GM18907 (cell line): Measurements from ENCODE around the gene HHIPL2.

Source experiments
- ATAC-seq: cut with Tn5 transposase; IDR thresholded peaks from one replicate; pipeline ENCODE4 v1.9.1; 2021; ENCODE audit warnings: mild to moderate bottlenecking, moderate library complexity; ENCODE audit not compliant: unreplicated experiment

HHIPL2 gene

DNA sequence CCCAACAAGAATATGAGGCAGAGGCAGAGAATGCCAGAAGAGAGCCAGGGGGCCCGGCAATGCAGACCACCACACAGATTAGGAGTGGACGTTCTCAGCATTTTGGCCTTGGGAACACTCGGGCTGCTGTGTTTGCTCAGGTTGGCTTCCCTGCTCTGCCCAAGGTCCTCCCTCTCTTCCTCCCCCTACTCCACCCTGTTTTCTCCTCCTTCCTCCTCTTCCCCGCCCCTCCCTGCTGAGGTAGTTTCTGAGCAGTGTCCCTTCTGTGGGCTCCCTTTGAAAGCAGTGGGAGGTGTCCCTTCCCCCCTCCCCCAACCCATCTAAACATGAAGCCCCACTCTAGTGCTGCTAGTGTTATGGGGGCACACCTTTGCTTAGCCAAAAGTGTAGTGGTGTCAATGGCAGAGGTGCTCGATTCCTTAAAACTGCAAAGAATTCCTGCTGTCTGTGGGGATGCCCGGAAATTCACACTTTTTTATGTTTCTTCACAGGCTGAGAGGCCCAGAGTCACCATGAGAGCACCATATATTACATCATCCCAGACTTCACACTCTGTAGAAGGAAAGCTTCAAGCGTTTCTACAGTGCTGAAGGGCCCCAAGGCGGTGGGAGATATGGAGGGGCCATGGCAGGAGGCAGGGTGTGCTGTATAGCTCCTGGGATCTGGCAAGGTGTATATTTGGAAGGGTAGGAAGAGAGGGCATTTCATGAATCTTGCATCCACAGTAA lies at the start of gene HHIPL2:
HHIPL2 (minus strand) TSS at position 161 of the 728 bp plus-strand sequence; CDS start at position 101, 60 bp downstream.
- ATAC-seq: no peak

DNA sequence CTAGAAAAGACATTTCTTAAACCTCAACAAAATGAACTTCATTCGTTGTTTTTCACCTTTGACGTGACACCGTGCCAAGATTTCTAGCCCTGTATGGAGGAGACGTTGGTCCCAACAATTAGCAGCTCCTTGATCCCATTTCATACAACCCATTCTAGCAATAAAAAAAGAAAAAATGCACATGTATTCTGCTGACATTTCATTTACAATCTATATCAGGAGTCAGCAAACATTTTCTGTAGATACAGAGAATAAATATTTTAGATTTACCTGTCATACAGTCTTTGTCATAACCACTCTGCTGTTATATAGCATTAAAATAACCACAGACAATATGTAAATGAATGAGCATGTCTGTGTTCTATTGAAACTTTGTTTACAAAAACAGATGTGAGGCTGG lies 48.8 kb upstream of the HHIPL2 start:
- ATAC-seq: no peak

DNA sequence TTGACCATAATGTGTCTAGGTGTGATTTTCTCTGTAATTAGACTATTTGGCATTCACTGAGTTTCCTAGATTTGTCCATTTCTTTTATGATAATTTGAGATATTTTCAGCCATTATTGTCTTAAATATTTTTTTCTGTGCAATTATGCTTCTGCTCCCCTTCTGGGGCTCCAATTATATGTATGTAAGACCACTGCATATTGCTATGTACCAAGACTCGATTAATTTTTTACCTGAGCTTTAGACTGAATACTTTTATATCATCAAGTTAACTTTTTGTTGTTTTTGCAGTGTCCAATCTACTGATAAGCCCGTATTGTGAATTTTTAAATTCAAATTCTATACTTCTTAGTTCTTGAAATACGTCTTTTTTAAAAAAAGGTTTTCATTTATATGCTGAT lies 46.9 kb upstream of the HHIPL2 start:
- no peak for ATAC-seq

DNA sequence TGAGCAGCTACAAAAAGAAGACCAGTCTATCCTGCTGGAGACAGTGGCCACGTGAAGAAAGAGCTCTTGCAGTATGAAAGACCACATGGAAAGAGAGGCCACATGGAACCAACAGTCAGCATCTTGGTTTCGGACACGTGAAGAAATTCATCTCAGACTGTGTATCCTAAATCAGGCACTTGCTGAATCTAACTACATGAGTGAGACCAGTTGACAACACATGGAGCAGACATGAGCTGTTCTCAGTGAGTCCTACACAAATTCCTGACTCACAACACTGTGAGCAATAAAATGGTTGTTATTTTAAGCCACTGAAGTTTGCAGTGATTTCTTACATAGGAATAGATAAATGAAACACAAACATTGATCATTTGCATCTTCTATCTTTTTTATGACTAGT lies 44.3 kb upstream of the HHIPL2 start:
- ATAC-seq: no peak

DNA sequence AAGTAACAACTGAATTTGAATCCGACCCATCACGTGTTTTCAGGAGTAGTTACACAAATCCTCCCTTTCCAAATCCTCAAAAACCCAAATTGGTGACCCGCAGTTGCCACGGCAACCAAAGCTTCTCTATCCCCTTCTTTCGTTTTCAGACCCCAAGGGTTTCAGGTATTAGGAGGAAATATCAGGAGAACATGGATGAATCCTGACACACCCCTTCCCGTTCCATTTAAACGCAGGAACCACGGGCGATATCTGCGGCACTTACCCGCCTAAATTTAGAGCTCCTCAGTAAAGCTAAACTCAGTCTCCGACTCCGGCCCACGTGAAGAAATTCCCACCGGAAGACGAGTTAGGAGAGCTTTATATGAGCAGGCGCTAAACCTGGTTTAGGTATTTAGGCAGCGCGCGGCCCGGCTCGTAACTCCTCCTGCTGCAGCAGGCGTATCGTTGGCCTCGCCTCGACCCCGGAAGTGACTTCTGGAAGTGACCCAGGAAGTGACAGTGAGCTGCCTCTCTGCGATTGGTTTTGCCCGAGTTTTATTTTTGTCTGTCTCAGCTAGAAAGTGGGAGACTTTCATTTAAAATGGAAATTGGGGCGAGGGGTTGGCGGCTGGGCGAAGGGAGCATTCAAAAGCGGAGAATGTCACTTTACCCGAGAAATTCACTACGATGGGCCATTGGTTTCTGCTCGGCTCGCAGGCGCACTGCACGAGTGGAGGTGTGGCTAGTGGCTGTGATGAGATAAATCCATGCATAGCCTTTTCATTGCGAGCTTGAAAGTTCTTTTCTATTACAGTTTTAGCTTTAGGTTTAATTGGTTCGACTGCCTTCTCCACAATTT lies 41.8 kb upstream of the HHIPL2 start, which contains the start of gene TAF1A:
TAF1A (minus strand) TSS at position 472 of the 841 bp plus-strand sequence.
- ATAC-seq: peak; percentile 99

DNA sequence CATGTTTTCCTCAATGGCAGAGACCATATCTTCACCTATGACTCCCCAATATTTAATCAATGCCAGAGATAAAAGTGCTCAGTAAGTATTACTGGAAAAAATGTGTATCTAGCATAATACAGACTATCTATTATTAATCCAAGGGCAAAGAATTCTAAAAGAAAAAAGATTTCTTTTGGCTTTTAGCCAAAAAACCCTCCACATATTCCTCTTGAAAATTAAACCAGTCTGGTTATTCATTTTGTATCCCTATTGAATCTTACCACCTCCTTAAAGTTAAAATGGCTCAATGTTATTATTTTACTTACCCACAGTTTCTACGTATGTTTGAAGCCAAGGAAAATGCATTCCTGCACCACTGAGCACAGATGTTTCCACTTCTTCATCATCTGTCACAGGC lies 40.2 kb upstream of the HHIPL2 start:
- ATAC-seq: no peak

DNA sequence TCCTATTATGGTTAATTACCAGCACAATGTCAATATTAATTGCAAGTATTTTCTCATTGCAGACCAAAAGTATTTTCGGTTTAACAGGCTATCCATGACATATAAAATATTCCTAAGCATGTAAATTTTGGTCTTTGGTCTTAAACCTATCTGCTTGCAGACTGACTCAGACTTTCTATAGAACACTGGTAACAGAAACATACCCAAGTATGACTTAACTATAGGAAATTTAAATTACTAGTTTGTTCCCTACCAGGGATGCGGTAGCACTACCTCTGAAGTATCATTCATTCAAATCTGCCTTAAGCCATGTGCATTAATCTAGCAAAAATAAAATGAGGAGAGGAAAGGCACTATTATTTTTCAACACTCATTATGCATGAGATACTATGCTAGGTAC lies 38.9 kb upstream of the HHIPL2 start:
- no peak for ATAC-seq

DNA sequence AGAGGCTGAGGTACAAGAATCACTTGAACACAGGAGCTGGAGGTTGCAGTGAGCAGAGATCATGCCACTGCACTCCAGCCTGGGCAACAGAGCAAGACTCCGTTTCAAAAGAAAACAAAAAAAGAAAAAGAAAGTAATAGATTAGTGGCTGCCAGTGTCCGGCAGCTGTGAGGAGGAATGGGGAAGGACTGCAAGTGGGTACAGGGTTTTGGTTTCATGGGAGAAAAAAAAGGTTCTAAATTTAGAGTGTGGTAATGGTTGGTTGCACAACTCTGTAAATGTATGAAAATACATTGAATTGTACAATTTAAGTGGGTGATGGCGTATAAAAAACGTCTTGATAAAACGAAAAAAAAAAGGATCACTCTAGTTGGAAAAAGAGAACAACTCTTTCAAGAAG lies 35.2 kb upstream of the HHIPL2 start:
- peak; percentile 91 for ATAC-seq

DNA sequence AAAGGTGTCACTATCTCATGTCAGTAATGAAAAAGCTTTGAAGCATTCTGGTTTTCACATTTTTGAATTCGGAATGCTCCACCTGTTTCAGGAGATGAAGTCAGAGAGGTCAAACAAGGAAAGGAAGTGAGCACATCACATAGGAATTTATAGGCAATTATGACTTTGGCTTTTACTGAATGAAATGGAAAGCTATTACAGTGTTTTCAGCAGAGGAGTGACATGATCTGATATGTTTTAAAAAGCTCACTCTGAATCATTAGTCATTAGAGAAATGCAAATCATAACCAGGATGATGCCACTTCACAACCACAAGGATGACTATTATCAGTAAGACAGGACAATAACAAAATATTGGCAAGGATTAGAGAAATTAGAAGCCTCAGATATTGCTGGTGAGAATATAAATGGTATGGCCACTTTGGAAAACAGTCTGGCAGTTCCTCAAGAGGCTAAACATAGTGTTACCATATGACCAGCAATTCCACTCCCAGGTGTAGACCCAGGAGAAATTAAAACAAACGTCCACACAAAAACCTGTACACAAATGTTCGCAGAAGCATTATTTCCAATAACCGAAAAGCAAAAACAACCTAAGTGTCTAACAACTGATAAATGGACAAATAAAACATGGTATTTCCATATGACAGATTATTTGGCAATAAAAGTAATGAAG lies 34.3 kb upstream of the HHIPL2 start:
- ATAC-seq: peak; percentile 67

DNA sequence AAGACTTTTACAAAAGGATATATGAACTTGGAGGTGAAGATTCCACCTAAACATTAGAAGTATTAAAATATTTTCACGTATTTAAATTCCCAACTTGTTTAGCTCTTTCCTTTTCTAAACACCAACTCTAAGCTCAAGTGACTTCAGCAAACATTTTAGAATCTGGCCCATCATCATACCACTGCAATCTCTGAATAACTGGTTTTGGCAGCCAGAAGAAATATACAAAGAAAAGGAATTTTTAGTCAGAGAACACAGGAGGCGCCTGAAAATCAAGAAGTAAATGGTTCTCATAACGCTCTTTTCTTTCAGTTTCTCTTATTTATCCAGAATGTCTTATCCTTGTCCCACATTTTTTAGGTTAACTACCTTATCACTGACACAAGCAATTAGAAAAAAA lies 31.4 kb upstream of the HHIPL2 start:
- no peak for ATAC-seq

DNA sequence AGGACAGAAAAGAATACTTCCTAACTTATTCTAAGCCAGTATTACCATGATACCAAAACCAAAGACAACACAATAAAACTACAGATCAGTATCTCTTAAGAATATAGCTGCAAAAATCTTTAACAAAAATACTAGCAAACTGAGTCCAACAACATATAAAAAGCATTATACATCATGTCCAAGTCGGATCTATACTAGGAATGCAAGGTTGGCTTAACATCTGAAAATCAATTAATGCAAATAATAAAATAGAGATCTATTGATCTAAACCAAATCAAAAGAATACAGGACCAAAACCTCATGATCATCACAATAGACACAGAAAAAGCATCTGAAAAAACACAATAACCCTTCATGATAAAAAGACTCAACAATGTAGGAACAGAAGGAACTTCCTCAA lies 22.9 kb upstream of the HHIPL2 start:
- ATAC-seq: no peak

DNA sequence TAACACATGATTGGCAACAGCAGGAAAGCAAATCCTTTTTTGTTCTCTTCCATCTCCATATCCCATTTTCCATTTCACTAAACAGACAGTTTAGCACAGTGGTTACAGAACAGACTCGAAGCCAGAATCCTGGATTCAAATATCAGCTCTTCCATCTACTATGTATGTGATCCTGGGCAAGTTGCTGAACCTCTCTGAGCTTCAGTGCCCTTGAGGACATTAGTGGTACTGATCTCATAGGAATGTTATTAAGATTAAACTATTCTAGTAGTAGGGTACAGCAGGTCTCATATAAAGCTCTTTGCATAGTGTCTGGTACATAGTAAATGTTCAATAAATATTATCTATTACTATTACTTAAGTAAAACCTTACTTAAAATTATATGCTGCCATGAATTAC lies 13.8 kb upstream of the HHIPL2 start:
- no peak for ATAC-seq

DNA sequence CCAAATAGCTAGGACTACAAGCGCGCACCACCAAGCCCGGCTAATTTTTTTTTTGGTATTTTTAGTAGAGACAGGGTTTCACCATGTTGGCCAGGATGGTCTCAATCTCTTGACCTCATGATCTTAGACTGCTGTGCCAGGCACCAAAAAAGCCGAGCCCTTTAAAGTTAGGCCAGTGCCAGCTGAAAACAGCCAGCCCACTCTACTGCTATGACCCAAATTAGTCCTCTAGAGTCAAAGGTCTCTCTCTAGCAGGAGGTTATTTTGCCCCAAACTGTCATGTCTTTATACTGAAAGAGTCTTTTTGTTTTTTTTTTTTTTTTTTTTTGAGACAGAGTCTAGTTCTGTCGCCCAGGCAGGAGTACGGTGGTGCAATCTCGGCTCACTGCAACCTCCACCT lies 9.7 kb upstream of the HHIPL2 start:
- no peak for ATAC-seq

DNA sequence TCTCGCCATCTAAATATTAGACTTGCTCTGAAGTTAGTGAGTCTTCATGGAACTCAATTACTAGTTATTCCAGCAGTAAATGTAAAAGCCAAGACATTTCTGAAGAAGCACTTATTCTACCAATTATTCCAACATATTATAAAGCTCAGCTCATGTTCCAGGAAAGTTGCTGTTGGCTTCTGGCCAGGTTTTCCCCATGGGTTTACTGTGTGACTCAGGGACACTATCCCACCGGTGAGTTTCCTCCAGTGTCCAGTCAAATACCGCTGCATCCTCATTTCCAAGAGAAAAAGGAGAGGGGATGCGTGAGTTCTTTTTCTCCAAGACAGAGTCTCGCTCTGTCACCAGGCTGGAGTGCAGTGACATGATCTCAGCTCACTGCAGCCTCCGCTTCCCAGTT lies 9.2 kb upstream of the HHIPL2 start:
- ATAC-seq: no peak

DNA sequence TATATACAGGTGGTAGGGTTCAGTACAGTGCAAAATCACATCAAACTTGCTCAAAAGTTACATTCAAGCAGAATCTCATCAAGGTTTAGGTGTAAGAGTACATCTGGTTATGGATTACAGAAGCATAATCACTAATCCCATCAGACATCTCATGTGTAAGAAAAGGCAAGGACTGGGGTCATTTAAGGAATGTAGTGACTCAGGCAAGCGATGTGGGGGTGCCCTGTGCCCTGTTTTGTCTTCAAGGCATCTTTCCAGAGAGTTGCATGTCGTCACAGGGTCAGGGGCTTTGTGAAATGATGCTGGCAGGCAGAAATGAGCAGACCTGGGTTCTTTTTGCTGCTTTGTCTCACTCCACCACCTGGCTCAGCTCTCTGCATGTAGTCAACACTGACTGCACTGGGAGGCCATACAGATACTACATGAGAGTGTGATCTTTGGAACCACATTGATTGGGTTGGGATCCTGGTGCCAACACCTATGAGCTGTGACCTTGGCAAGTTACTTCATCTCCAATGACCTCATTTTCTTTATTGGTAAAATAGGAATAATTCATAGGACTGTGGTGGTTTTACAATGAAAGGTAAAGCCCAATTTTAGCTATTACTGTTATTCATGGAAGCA lies 8.2 kb upstream of the HHIPL2 start:
- ATAC-seq: no peak

DNA sequence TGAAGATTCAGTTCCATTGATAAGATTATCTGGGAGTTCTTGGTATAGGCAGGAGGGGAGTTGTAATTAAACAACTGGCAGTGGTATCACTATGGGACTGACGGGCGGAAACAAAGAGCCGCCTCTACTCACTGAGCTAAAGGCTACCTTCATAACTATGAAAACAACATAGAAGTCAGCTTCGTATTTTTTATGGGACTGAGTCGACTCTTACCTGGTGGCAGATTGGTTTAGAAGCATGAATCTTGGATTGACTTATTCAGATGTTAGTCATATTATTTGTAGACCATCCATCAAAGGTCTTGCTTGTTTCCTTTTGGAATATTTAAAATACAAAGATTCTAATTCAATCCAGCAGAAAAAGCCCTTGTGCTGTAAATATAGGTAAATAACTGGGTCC lies 6.3 kb upstream of the HHIPL2 start:
- ATAC-seq: no peak

DNA sequence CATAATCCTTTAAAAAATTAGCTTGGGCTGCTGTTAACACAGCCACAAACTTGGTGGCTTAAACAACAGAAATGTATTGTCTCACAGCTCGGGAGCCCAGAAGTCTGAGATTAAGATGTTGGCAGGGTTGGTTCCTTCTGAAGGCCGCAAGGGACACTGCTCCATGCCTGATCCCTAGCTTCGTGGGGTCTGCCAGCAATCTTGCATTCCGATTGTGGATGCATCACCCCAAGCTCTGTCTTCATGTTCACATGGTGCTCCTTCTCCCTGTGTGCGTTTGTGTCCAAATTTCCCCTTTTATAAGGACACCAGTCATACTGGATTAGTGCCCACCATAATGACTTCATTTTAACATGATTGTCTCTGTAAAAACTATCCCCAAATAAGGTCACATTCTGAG lies 5.0 kb upstream of the HHIPL2 start:
- ATAC-seq: no peak

DNA sequence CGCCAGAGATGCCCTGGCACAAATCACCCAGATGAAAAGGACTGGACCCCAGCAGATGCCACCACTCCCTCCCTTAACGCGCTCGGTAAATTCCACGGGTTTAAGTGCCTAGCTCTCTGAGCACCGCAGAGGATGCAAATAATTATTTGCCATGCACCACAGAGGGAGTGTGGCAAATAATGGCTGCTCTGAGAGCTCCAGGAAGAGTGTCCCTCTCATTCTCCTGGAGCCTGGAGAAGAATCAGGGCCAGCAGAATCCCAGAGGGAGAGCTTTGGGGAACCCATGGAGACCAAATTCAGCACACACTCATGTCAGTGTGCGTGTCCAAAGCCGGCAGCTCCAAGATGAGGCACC lies 667 bp downstream of the HHIPL2 start:
- no peak for ATAC-seq

DNA sequence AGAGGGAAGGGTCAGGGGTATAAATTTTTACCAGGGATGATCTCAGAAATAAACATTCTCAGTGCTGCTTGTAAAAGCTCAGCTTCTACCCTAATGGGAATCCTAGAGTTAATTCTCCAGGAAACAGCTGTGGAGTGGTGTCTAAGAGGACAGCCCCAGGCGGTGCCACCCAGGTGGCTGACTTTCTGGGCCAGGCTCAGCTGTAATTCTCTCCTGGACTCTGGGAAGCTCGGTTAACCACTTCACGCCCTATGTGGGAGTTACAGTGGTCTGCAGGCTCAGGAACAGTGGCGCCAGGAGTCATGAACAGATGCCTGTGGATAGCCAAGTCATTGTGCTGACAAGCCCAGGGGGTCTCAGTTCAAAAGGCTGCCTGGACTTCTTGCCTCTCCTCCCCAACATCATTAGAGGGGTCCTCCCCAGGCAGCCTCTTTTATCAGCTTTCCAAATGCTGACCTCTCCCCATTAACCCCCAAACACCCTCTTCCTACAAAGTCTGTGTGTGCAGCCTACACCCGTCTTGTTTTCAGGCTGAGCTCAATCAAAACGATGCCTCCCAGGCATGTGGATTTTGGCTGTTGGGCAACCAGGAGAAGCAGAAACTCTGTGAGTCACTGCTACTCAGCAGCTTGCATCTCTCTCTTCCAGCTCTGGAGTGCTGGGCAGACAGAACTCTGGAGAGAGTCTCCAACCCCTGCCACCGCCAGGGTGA lies 1.2 kb downstream of the HHIPL2 start:
- ATAC-seq: no peak

DNA sequence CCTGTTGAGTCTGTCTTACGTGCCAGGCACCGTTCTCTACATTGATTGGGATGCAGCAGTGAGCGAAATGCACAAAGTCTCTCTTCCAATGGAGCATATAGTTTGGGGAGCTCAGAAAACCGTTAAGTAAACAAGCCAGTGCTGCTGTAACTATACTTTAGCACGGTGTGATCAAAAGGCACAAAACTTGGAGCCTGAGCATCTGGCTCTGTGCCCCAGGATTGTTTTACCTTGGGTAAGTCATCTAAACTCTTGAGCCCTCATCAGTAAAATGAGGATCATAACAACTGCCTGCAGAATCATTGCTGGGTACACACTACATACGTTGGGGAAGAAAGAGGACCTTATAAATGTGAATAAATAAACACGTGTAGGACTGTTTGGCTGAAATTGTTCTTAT lies 1.8 kb downstream of the HHIPL2 start:
- ATAC-seq: no peak

DNA sequence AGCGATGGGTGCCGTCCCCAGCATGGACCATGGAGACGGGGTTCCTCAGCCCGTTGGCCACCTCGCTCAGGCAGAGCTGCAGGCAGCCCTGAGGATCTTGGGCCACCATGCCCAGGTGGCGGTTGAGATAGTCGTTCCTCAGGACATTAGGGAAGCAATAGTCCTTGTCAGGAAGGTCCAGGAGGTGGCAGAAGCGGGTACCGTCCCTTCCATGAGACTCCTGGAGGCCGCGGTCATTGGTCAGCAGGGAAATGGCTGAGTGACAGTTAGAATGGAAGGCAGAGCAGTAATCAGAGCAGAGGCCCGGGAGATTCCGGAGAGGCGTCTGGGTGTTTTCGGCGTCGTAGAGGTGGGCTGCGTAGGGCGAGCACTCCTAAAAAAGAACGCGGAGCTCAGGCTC lies 4.1 kb downstream of the HHIPL2 start:
- ATAC-seq: no peak
